Inflammatory macrophage treated with lipopolysaccharide for 1 hour (primary cell): ENCODE results near the gene LDLRAP1.

ENCODE experiments used
- DNase-seq, 2 donors: peaks; one replicate each; pipeline ENCODE4 v3.0.0-alpha.2; 2020 to 2022

The LDLRAP1 gene

DNA sequence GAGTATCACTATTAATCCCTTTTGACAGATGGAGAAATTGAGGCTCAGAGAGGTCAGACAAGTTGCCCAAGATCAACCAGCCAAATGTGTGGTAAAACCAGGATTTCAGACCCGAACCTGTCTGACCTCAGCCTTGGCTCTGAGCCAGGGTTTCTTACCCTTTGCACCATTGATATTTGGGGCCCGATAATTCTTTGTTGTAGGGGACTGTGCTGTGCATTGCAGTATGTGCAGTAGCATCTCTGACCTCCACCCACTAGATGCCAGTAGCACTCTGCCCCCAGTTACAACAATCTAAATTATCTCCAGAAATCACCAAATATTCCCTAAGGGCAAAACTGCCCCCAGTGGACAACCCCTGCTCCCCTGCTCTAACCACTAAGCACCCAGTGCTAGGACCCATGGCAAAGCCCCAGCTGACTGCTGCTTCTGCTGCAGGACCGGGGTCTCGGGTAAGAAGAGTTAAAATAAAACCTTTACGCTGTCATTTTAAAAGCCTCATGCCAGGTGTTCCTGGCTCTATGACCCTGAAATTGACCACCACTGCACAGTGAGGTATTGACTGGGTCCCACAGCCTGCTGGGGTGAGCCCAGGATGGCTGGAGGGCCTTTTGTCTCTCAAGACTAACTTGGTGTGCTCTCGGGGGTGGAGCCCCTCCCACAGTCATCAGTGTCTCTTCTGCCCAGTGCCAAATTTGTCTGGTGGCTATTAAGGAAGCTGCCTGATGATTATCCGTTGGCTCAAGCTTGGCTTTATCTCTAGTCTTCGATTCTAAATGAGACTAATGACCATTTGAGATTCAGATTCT is 67.6 kb downstream of the LDLRAP1 start:
- no peak for DNase-seq

DNA sequence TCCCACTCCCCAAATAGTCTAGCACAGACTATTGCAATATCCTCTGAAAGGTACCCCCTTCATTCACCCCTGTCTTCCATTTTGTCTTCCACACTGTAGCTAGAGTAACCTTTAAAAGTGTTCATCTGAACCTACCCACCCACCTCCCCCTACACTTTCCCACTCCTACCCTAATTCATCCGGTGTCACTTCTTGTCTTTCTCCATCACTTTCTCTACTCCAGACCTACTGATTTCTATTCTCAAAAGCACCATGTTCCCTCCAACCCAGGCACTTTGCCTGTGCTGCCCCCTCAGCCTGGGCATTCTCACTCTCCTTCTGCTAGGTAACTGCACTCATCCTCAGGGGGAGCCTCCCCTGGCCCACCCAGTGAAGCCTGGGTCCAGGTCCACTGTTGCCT is 68.4 kb downstream of the LDLRAP1 start:
- no peak for DNase-seq

DNA sequence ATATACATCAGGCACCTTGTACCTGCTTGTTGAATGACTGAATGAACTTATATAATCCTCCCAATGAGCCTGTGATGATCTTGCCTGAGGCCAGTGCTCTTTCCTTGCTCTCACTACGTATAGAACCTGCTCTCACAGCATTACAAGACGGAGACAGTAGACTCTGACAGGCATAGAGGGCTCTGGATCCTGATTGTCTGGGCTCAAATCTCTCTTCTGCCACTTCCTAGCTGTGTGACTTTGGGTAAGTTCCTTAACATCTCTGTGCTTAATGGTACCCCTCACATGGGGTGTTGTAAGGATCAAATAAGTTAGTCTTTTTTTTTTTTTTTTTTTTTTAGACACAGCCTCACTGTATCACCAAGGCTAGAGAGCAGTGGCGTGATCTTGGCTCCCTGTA is 69.0 kb downstream of the LDLRAP1 start:
- DNase-seq, result no peak

DNA sequence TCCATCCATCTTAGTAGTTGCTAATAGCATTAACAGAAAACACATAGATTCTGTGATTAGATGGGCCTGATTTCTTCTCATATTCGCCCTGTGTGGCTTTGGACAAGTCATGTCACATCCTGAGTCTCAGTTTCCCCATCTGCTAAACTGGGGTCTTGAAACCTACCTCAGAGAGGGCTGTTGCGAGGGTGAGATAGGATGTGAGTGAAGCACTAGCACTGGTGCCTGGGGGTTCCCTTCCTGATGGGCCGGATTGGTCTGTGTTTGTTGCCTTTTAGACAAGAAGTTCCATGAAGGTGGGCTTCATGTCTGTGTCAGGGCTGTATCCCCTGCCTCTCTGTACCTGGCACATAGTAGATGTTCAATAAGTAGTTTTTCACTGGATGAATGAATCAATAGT is 69.7 kb downstream of the LDLRAP1 start:
- no peak for DNase-seq

DNA sequence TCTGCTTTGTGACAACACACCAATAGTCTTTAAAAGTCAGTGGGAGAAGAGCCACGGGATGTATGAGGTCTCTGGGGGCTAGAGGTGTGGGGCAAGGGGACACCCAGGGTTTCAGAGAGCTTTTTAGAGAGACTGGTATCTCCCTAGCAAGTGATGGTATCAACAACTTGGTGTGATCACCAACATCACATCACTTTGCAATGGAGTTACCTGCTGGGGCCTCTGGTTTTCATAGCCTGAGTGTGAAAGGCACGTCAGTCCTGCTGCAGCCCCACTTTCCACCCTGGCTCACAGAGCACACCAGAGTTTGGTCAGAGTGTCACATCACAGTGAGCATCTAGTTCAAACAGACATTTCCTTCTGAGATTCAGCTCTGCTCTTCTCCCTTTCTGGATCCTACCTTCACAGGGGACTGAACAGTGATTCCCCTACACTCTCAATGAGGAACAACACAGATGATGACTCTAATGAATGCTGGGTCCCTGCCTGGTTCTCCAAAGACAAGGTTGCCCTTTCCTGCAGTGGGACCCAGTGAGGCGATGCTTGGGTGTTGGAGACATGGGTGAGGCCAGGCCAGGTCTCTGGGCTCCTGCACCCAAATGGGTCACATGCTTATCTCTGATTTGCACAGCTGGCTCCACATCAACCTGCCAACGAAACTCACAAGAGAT is 71.2 kb downstream of the LDLRAP1 start:
- no peak for DNase-seq

DNA sequence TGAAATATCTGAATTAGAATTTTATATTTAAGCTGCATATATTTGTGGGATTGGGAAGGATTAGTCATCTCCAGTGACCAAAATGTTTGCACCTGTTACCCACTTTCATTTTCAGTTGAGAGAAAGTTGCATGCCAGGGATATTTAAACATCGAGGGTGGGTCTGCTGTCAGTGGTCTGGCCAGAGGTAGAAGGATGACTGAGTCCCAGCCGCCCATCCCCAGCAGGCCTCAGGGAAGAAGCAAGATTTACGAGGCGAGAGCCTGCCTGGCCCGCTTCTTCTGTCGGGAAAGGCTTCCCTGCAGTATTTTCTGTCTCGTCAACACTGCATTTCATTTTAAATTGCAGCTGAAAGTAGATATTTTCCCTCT is 71.8 kb downstream of the LDLRAP1 start:
- no peak for DNase-seq

DNA sequence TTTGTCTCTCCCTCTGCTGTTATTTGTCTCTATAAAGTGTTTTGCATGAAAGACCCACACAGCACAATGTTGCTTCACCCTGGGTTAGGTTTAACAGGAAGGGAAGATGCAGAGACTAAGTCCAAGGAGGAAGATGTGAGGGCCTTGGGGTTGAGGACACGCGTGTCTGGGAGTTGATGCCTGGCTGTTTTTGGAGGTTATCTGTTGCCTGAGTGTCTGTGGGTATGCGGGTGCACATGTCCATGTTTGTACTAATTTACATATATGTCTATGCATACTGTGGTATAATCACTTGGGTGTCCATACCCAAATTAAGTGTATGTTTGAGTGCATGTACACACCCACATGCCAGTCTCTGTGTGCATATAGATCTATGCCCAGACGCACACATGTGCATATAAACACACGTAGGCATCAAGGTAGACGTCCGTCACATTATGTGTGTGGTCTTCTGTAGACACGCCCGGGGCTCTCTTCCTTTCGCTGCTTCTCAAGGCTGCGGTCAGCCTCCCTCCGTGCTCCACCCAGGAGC is 72.2 kb downstream of the LDLRAP1 start:
- DNase-seq, result no peak

DNA sequence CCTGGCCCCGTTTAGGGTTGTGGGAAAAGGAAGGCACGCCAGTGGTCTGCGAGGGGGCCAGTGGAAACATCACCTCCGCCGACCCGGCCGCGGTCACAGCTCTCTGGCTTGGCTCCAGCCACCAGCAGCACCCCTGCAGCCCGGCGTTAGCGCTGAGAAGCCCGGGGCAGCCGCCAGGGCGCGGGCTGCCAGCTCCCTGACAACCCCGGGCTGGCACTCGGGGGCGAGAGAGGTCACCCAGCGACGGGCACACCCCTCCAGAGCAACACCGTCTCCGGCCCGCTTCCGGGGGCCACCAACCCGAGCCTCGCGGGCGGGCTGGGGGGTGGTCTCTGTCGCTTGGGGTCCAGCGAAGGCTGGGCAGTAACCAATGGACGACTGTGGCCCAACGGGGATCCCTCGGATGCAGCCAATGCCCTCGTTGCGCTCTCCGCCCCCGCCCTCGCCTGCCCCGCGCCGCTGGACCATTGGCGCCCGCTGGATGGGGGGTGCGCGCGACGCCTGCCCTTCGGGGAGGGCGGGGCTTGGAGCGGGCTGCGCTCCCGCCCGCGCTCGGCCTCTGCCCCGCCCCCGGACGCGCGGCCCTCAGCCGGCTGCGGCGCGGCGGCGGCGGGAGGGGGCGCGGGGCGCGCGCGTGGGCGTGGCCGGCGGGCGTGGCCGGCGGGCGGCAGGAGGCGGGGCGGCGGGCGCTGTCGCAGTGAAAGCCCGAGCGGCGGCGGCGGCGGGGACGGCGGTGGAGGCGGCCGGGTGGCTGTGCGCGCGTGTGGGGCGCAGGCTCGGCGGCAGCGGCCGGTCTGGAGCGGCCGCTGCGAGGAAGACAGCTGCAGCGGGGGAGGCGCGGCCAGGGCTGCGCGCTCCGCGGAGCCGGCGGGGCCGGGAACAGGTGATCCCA is 72.9 kb downstream of the LDLRAP1 start, which contains the start of gene MAN1C1:
Gene MAN1C1, plus strand, starts transcription at position 697 of the 892 bp plus-strand sequence. CDS start 1,007 bp downstream, outside the sequence.
- peak; percentile 81 to 86 for DNase-seq

DNA sequence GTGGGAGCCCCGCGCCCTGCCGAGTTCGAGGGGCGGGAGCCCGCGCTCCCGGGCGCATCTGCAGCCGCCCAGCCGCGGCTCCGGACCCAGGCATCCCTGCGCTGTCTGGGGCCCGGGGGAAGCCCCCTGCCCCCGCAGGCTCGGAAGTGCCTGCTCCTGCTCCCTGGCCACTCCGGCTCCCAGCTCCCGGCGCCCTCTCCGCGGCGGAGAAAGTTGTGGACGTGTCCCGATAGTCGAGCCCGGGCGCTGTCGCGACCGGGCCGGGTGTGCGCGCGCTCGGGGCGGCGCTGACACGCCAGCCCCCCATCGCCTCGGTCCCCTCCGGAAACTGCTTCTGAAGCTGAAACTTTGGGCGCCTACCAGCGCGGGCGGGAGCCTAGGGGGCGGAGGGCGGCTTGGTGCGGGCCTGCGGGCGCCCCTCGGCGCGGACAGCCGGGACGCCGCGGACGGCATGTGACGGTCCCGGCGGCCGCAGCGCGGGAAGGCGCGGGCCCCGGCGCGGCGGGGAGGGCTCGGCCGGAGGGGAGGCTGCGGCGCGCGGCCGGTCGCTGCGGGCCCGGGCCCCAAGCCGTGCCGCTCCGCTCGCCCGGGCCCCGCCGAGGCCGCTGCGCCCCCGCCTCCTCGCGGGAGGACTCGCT is 73.7 kb downstream of the LDLRAP1 start:
- DNase-seq, result no peak

DNA sequence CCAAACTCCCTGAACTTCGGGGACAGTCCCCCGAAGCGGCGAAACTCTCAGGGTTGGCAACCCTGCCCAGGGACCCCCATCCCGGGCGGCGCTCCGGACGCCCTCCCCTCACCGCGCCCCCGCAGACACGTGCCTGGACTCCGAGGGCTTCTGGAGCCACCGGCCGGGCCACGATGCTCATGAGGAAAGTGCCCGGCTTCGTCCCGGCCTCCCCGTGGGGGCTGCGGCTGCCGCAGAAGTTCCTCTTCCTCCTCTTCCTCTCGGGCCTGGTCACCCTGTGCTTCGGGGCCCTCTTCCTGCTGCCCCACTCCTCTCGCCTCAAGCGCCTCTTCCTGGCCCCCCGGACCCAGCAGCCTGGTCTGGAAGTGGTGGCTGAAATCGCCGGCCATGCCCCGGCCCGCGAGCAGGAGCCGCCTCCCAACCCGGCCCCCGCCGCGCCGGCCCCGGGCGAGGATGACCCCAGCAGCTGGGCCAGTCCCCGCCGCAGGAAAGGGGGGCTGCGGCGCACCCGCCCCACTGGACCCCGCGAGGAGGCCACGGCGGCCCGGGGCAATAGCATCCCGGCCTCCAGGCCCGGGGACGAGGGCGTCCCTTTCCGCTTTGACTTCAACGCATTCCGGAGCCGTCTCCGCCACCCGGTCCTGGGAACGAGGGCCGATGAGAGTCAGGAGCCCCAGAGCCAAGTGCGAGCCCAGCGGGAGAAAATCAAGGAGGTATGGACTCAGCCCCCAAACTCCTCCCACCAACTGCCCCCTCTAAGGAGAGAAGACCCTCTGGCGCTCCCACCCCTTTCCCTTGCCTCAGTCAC is 74.4 kb downstream of the LDLRAP1 start:
- DNase-seq, result peak in 1 of 2 donors; percentile 31

DNA sequence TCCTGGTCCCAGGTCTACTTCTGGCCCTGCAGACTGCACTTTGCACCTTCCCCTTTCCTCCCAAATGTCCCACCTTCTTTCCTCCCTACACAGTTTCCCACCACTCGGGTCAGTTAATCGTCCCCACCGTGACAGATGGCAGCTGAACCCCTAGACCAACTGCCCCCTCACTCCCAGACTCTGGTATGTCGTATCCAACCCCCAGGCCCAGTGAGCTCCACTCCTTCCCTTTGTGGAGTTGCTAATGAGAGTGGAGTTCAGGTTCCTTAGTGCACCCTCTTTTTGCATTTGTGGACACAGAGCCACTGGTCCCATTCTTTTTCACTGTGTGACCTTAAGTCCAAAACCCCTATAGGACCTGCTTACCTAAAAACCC is 75.0 kb downstream of the LDLRAP1 start:
- DNase-seq, result no peak
